K562 (cell line): ENCODE results near the gene P4HB. TPM values are rescaled to one million over a fixed set of nuclear protein-coding genes. Genes with fewer than 3 reads are reported as not detected.

Experiments
- CREB3L1 ChIP-seq: fragments of 450-650 bp; IDR thresholded peaks from 2 replicates; pipeline ENCODE4 v1.6.1; 2014; ENCODE audit warnings: low read depth, mild to moderate bottlenecking, moderate library complexity, borderline replicate concordance
- DLX4 ChIP-seq: fragments of 250-450 bp; sonication (Bioruptor Pico); IDR thresholded peaks from 2 replicates; pipeline ENCODE4 v1.6.1; 2021; ENCODE audit warnings: mild to moderate bottlenecking
- DNMT1 ChIP-seq: fragments of 450-650 bp; IDR thresholded peaks from 2 replicates; pipeline ENCODE4 v1.6.1; 2016; ENCODE audit warnings: antibody characterized with exemption, mild to moderate bottlenecking
- HBP1 ChIP-seq: fragments of 450-650 bp; formaldehyde crosslinking; IDR thresholded peaks from 2 replicates; pipeline ENCODE4 v1.4.0; 2022; ENCODE audit warnings: missing genetic modification characterization
- MED1 ChIP-seq: sonication (generic); formaldehyde crosslinking; IDR thresholded peaks from 2 replicates; pipeline ENCODE4 v1.8.1; 2023; ENCODE audit warnings: missing genetic modification reagents, borderline replicate concordance
- MTA1 ChIP-seq: fragments of 450-650 bp; IDR thresholded peaks from 2 replicates; pipeline ENCODE4 v1.6.1; 2017; ENCODE audit warnings: borderline replicate concordance
- MYC ChIP-seq, 2 experiments: fragments of 250-450 bp in 1 of 2; sonication (Bioruptor Pico) in 1 of 2; IDR thresholded peaks; 2 replicates each; pipeline versions ENCODE4 v1.5.1 to v1.6.1; 2012 to 2021; ENCODE audit warnings: low read depth in 2 of 2, borderline replicate concordance in 1 of 2, improper control_type of control experiment in 1 of 2, low read length in 1 of 2, mild to moderate bottlenecking in 1 of 2, moderate library complexity in 1 of 2
- NFATC3 ChIP-seq: fragments of 450-650 bp; IDR thresholded peaks from 2 replicates; pipeline ENCODE4 v1.6.1; 2017; ENCODE audit warnings: mild to moderate bottlenecking
- NFE2 ChIP-seq: IDR thresholded peaks from 2 replicates; pipeline ENCODE4 v1.6.1; 2014; ENCODE audit warnings: antibody characterized with exemption, low read depth
- NKRF ChIP-seq: fragments of 450-650 bp; IDR thresholded peaks from 2 replicates; pipeline ENCODE4 v1.6.1; 2016; ENCODE audit warnings: borderline replicate concordance
- SIN3B ChIP-seq: fragments of 450-650 bp; IDR thresholded peaks from 2 replicates; pipeline ENCODE4 v1.6.1; 2017; ENCODE audit warnings: low read depth, mild to moderate bottlenecking, moderate library complexity
- SP2 ChIP-seq: IDR thresholded peaks from 2 replicates; pipeline ENCODE4 v1.6.1; 2011; ENCODE audit warnings: mild to moderate bottlenecking, low read depth, low read length, moderate library complexity; ENCODE audit not compliant: poor library complexity, severe bottlenecking; ENCODE audit errors: extremely low read depth
- SREBF1 ChIP-seq: fragments of 150-350 bp; IDR thresholded peaks from 2 replicates; pipeline ENCODE4 v1.6.1; 2014; ENCODE audit warnings: antibody characterized with exemption, low read depth, low read length, borderline replicate concordance
- TEAD2 ChIP-seq: fragments of 450-650 bp; IDR thresholded peaks from 2 replicates; pipeline ENCODE4 v1.6.1; 2016; ENCODE audit warnings: missing genetic modification characterization, control low read depth, missing compliant biosample characterization
- XRCC5 ChIP-seq: fragments of 200-400 bp; formaldehyde crosslinking; IDR thresholded peaks from 2 replicates; pipeline ENCODE4 v1.6.1; 2017; ENCODE audit warnings: low read depth, mild to moderate bottlenecking, low read length
- ZNF197 ChIP-seq: fragments of 200-800 bp; sonication (Bioruptor generic); IDR thresholded peaks from 2 replicates; pipeline ENCODE4 v1.6.1; 2016; ENCODE audit warnings: low read depth, missing genetic modification characterization, missing compliant biosample characterization
- ZNF354B ChIP-seq: fragments of 250-450 bp; sonication (Bioruptor Pico); IDR thresholded peaks from 2 replicates; pipeline ENCODE4 v1.4.0; 2020
- ZNF57 ChIP-seq: fragments of 450-650 bp; formaldehyde crosslinking; IDR thresholded peaks from 2 replicates; pipeline ENCODE4 v1.4.0; 2020; ENCODE audit warnings: mild to moderate bottlenecking, moderate library complexity
- ZNF740 ChIP-seq, 3 experiments: fragments of 200-800 bp in 1 of 3; sonication (Bioruptor generic) in 1 of 3; sonication (generic) in 1 of 3; formaldehyde crosslinking in 1 of 3; IDR thresholded peaks; 2 replicates each; pipeline versions ENCODE4 v1.6.1 to v1.8.0; 2016 to 2022; ENCODE audit warnings: mild to moderate bottlenecking in 2 of 3, missing compliant biosample characterization in 2 of 3, missing genetic modification characterization in 2 of 3, missing genetic modification reagents in 1 of 3
- polyA plus RNA-seq, 8 experiments: library from polyadenylated mRNA; depleted of rRNA in 4 of 8; stranded (reverse) in 5 of 8; unstranded in 3 of 8; fragments of >200 nt; fragmentation: Nextera tagmentation in 2 of 8; fragmentation: Illumina TruSeq in 1 of 8; extraction: Ambion mirVana in 2 of 8; extraction: Trizol in 1 of 8; gene quantifications; 2 replicates each; pipeline versions ENCODE4 v1.2.1 to v1.2.3, GENCODE V29; 2011 to 2014; ENCODE audit warnings: inconsistent platforms in 1 of 8, missing spikeins in 1 of 8
- total RNA-seq, 7 experiments: library from RNA; depleted of rRNA in 6 of 7; stranded (reverse); fragments of >200 nt in 6 of 7; fragmentation: Illumina TruSeq in 2 of 7; extraction: Trizol in 2 of 7; gene quantifications; 2 replicates each; pipeline versions ENCODE4 v1.2.1 to v1.2.3, GENCODE V29; 2011 to 2021; ENCODE audit warnings: low replicate concordance in 1 of 7

Gene P4HB
- total and polyA plus RNA-seq, 9 of the 15 experiments (the other 6 are each of a cell fraction or from before 2014, with no cell fraction given) = 4.4 to 645 (median 325) TPM

- TF ChIP-seq DLX4 (CRISPR knock-in tag) (no peak), SREBF1 (0 out of 2 replicates have a peak, but pooled peaks have one; percentile 25), SP2 (peak; percentile 62), NFATC3 (no peak), NKRF (peak; percentile 97), TEAD2 (peak; percentile 67; the same call in 1 of the 2 replicates), DNMT1 (no peak), MYC (IDR thresholded peaks at IDR 0.05; ENCODE audit: low read depth, low read length) (peak; percentile 91), MYC (CRISPR knock-in tag; IDR thresholded peaks at IDR 0.05; ENCODE audit: borderline replicate concordance, low read depth) (peak; percentile 84; the same call in 1 of the 2 replicates), MTA1 (peak; percentile 80), NFE2 (no peak), CREB3L1 (peak; percentile 100), ZNF197 (CRISPR knock-in tag) (peak; percentile 99), ZNF354B (CRISPR knock-in tag) (peak; percentile 67), SIN3B (peak; percentile 93), MED1 (CRISPR knock-in tag) (0 out of 2 replicates have a peak, but pooled peaks have one; percentile 49), ZNF57 (CRISPR knock-in tag) (0 out of 2 replicates have a peak, but pooled peaks have one; percentile 63), XRCC5 (peak; percentile 88), HBP1 (CRISPR knock-in tag) (peak; percentile 94), ZNF740 (CRISPR knock-in tag; IDR thresholded peaks at IDR 0.05) (0 out of 2 replicates have a peak, but pooled peaks have one; percentile 52), ZNF740 (tag; IDR thresholded peaks at IDR 0.05) (no peak)
Measured at GRCh38 chr17:81860756-81861568, 627 bp upstream of the P4HB start (continued).
